ENCODE measurements around the gene ASB8.

Gene ASB8

DNA sequence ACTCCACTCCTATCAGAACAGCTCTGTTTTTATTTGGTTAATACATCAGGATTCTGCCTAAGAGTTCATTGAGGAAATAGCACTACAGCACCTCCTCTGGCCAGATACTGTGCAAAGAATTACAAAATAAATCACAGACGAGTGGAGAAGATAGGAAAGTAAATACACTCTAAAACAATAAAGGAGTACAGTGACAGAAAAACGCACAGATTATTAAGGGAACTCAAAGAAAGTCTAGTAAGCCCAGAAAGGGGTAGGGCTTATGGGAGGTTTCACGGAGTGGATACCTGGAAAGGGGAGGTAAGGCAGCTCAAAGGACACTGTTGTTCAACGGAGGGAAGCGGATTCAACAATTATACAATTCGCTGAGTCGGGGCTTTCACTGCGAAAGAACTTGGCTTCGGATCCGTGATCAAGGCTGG is 40.2 kb upstream of the ASB8 start:
- no peak for TF ChIP-seq Cebpa-rat (IDR thresholded peaks at IDR 0.05)
- no peaks in the 10 kb centered on the region for H3K27me3 ChIP-seq
- H3K4me1 ChIP-seq = peaks cover 30% of the 10 kb centered on the region
- peak overlapping the region; percentile 92 for H3K9ac ChIP-seq
- peak overlapping the region; percentile 76 for H3K4me3 ChIP-seq
- peak overlapping the region; percentile 94 for H3K4me2 ChIP-seq
- no peaks in the 10 kb centered on the region; the same call in 1 of the 2 replicates for H3K9me3 ChIP-seq
- H4K20me1 ChIP-seq = no peaks in the 10 kb centered on the region
- no peaks in the 10 kb centered on the region for H3K36me3 ChIP-seq
- peak overlapping the region; percentile 96 for H3K27ac ChIP-seq

DNA sequence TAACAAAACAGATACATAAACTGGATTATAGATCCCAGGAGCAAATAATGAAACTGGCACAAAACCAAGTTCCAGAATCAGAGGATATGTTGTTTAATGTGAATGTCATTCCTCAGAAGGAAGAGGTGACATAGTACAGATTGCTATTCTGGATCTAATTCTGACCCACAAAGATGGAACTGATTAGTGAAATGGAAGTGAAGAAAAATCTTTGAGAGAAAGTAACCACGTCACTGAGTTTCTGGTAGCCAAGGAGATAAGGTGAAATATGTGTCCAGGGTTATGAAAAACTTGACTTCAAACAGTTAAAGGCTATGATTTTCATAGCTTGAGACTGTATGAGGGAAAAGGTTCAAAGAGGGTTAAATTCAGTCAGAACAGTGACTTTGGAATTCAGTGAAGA is 37.5 kb upstream of the ASB8 start:
- Histone ChIP-seq H3K9ac (no peak overlapping the region), H3K9me3 (no peaks in the 10 kb centered on the region), H3K4me3 (no peak overlapping the region), H4K20me1 (no peaks in the 10 kb centered on the region), H3K4me1 (peaks cover 24% of the 10 kb centered on the region), H3K36me3 (no peaks in the 10 kb centered on the region), H3K4me2 (no peak overlapping the region), H3K27me3 (no peaks in the 10 kb centered on the region), H3K27ac (no peak overlapping the region)
- TF ChIP-seq Cebpa-rat (IDR thresholded peaks at IDR 0.05) = no peak

- no peaks in the 10 kb centered on the region for H3K27me3 ChIP-seq
- H3K9ac ChIP-seq = no peak overlapping the region
- H3K27ac ChIP-seq = no peak overlapping the region
- H4K20me1 ChIP-seq = no peaks in the 10 kb centered on the region
- no peaks in the 10 kb centered on the region for H3K36me3 ChIP-seq
- no peaks in the 10 kb centered on the region for H3K9me3 ChIP-seq
- no peak overlapping the region for H3K4me2 ChIP-seq
- TF ChIP-seq Cebpa-rat (IDR thresholded peaks at IDR 0.05) = no peak
- peaks cover 12% of the 10 kb centered on the region for H3K4me1 ChIP-seq
- H3K4me3 ChIP-seq = no peak overlapping the region
These were observed 36.3 kb upstream of the ASB8 start for GRCh38 chr12:48193623-48194022.

- no peaks in the 10 kb centered on the region for H3K36me3 ChIP-seq
- H3K4me2 ChIP-seq = no peak overlapping the region
- no peaks in the 10 kb centered on the region for H4K20me1 ChIP-seq
- no peaks in the 10 kb centered on the region for H3K9me3 ChIP-seq
- H3K4me1 ChIP-seq = peaks cover 16% of the 10 kb centered on the region
- no peak overlapping the region for H3K27ac ChIP-seq
- H3K4me3 ChIP-seq = no peak overlapping the region
- no peak for TF ChIP-seq Cebpa-rat (IDR thresholded peaks at IDR 0.05)
- no peaks in the 10 kb centered on the region for H3K27me3 ChIP-seq
- H3K9ac ChIP-seq = no peak overlapping the region
These were observed 35.5 kb upstream of the ASB8 start for GRCh38 chr12:48192861-48193260.

- Histone ChIP-seq H3K9ac (no peak overlapping the region), H3K4me3 (no peak overlapping the region), H3K27ac (no peak overlapping the region), H3K27me3 (no peaks in the 10 kb centered on the region), H4K20me1 (no peaks in the 10 kb centered on the region), H3K4me1 (peaks cover 17% of the 10 kb centered on the region), H3K9me3 (no peaks in the 10 kb centered on the region), H3K4me2 (no peak overlapping the region), H3K36me3 (no peaks in the 10 kb centered on the region)
- TF ChIP-seq Cebpa-rat (IDR thresholded peaks at IDR 0.05) = no peak
These were observed 33.8 kb upstream of the ASB8 start for GRCh38 chr12:48191096-48191495.

DNA sequence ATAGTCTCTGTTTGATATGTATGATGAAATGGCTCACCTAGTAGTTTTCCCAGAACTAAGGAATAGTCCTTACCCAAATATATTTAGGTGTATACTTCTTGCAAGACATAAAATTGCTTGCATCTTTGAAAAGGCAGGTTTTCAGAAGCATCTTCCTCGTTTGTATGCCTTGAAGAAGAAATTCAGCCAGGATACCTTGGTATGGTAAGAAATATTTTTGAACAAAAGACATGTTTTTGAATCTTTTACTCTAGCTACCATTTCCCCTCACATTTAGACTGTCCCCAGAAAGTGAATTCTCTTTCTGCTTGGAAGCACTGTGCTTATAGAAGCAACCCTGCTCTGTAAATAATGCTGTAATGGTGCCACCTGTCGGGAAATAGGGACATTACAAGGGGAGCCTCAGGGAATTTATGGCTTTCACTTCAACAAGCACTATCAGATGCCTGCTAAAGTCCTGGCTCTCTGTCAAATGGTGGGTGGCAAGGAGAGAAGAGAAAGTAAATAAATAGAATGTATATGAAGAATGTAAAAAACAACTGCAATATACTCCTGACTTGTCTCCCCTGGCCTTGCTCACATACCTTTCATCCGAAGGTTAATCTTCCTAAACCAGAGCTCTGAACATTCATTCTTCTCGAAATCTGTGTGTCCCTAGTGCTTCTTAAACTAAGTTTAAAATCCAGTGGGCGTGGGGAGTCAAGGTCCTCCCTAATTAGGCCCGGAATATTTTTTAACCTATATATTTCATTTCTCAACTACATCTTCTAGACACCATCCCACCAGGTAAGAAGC is 32.2 kb upstream of the ASB8 start:
- Histone ChIP-seq H3K4me2 (no peak overlapping the region), H3K27ac (no peak overlapping the region), H3K9me3 (no peaks in the 10 kb centered on the region), H3K9ac (no peak overlapping the region), H4K20me1 (no peaks in the 10 kb centered on the region), H3K27me3 (peaks cover 15% of the 10 kb centered on the region), H3K4me3 (no peak overlapping the region), H3K36me3 (no peaks in the 10 kb centered on the region), H3K4me1 (peaks cover 33% of the 10 kb centered on the region)
- no peak for TF ChIP-seq Cebpa-rat (IDR thresholded peaks at IDR 0.05)

GRCh38 chr12:48187916-48188695 is 30.8 kb upstream of the ASB8 start:
- H3K9ac ChIP-seq = no peak overlapping the region
- no peak overlapping the region for H3K4me2 ChIP-seq
- H3K27me3 ChIP-seq = peaks cover 29% of the 10 kb centered on the region
- H4K20me1 ChIP-seq = no peaks in the 10 kb centered on the region
- H3K27ac ChIP-seq = no peak overlapping the region
- H3K4me3 ChIP-seq = no peak overlapping the region
- peaks cover 38% of the 10 kb centered on the region for H3K4me1 ChIP-seq
- no peaks in the 10 kb centered on the region for H3K36me3 ChIP-seq
- no peak for TF ChIP-seq Cebpa-rat (IDR thresholded peaks at IDR 0.05)
- H3K9me3 ChIP-seq = no peaks in the 10 kb centered on the region

- no peak overlapping the region for H3K4me3 ChIP-seq
- H3K9ac ChIP-seq = no peak overlapping the region
- no peaks in the 10 kb centered on the region for H3K36me3 ChIP-seq
- peaks cover 31% of the 10 kb centered on the region for H3K27me3 ChIP-seq
- peak overlapping the region; percentile 92 for H3K4me2 ChIP-seq
- TF ChIP-seq Cebpa-rat (IDR thresholded peaks at IDR 0.05) = no peak
- H3K9me3 ChIP-seq = no peaks in the 10 kb centered on the region
- H3K27ac ChIP-seq = no peak overlapping the region
- H4K20me1 ChIP-seq = no peaks in the 10 kb centered on the region
- peaks cover 46% of the 10 kb centered on the region for H3K4me1 ChIP-seq
These were observed 28.0 kb upstream of the ASB8 start for GRCh38 chr12:48185181-48185919.

DNA sequence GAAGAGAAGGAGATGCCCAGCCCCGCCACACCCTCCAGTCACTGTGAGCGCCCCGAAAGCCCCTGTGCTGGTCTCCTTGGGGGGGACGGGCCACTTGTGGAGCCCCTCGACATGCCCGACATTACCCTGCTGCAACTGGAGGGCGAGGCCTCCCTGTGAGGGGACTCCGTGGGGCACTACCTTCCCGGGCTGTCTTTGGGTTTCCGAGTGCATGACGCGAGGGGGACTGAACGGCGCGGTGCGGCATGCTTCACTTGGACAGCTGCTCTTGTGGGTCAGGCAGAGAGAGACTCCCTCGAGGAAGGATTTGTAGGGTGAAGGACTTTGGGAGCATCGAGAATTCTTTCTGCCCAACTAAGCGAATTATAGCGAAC is 27.2 kb upstream of the ASB8 start:
- H3K4me2 ChIP-seq = peak overlapping the region; percentile 92
- H4K20me1 ChIP-seq = no peaks in the 10 kb centered on the region
- TF ChIP-seq Cebpa-rat (IDR thresholded peaks at IDR 0.05) = no peak

More for the DNA sequence above, 27.2 kb upstream of the ASB8 start:
- peaks cover 46% of the 10 kb centered on the region for H3K4me1 ChIP-seq
- no peak overlapping the region for H3K9ac ChIP-seq
- H3K4me3 ChIP-seq = peak overlapping the region; percentile 84
- H3K36me3 ChIP-seq = no peaks in the 10 kb centered on the region
- peaks cover 31% of the 10 kb centered on the region for H3K27me3 ChIP-seq
- no peaks in the 10 kb centered on the region for H3K9me3 ChIP-seq
- H3K27ac ChIP-seq = no peak overlapping the region
